GM21737 (cell line): Measurements from ENCODE around the gene ILF2.

ENCODE experiments used
- ATAC-seq: cut with Tn5 transposase; IDR thresholded peaks from one replicate; pipeline ENCODE4 v1.9.1; 2021; ENCODE audit warnings: mild to moderate bottlenecking, moderate library complexity; ENCODE audit not compliant: unreplicated experiment

ILF2 gene

DNA sequence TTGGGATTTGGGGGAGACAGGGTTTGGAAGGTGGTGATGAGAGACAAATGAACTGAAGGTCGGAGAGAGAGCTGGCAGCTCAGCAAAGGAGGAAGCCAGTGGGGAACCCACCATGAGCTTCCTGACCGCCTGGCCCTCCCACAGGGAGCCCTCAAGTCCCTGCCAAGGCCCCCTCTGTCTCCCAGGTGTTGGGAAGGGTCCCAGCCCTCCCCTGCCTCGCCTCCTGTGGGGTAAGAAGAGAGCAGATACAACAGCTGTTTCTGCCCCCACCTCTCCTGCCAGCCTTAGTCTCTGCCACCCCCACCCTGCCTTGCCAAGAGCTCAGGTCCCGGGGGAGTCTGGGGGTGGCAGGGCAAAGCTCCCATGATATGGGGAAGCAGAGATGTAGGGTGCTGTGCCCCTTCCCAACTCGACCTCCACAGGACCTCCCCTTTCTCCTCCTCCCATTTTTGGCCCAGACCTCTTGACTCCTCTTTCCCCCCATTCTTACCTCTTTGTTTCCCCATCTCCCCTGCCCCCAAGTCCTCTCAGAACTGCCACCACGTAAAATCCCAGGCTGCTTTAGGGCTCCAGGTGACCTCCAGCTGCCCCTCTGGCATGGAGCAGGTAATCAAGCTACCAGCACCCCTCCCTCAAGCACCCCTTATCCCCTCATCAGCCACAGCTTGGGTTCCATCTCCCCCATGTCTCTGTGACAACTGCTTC, 42.0 kb downstream of the ILF2 start:
- ATAC-seq: no peak

DNA sequence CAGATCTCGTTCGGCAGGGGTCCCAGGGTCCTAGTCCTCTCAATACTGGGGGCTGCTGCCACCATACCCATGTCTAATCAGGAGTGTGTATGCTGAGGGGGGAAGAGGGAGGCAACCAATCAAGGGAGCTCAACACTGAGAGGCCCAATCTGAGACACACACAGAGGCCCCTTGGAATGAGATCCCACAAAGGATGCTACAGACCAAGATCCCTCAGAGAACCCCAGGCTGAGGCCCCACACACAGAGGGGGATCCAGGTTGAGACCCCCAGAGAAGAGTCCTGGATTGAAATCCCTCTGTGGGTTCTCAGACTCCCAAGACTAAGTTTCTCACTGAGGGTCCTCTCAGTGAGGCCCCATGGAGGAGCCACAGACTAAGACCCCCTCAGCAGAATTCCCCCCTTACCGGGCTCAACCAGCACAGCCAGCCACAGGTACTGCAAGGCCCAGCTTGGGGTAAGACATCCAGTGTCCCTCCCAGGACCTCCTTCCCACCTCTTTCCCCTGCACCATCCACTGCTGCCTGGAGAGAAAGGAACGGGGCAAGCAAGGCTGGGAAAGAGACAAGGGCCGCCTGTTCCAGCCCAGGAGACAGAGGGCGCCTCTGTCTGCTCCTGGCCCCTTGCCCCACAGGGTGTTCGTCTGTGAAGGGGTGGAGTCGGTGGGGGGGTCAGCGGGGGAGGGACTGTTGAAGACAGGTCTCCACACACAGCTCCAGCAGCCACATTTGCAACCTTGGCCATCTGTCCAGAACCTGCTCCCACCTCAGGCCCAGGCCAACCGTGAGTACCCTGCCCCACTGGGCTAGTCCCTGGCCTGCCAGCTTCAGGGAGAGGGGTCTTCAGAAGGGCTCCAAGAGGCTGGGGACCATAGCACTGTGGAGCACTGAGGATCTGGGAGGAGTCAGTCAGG, 42.8 kb downstream of the ILF2 start, which contains the start of gene S100A1:
TSS of gene S100A1 (plus strand) at position 720 of the 912 bp plus-strand sequence. CDS start 2,088 bp downstream, outside the sequence.
- ATAC-seq: no peak

DNA sequence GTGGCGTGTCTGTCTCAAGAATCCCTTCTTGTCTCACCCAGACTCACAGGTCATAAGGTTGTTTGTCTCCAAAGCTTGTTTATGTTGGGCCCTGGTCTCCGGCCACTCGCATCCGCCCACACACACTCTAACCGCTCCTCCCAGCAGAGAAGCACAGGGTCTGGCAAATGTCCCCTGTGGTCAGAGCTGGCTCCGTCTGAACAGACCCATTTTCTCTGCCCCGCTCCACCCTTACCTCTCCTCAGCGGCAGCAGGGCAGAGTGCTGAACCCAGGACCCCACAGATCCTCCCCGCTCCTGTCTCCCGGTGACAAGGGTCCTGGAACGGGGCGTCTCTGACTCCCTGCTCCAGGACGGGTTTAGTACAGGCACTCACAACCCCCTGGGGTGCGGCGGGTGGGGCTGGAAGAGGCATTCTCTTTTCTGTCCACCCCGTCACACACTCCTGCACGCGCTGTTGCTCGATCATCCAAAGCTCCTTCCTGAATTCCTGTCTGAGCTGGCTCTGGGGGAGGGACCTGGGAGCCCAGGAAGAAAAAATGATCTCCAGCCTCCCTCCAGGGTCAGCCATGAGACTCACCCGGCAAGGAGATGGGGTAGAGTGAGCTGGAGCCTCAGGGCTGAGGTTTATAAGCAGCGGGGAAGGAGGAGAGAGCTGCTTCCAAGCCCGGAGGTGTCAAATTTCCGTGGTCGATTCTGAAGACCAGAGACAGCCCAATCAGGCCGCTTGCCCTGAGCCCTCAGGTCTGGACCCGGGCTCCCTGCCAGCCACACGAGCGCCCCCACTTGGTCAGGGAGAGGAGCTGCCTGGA, 43.7 kb downstream of the ILF2 start, which contains the start of gene S100A13:
TSS of gene S100A13 (minus strand) at position 602 of the 811 bp plus-strand sequence. CDS start 1,033 bp downstream, outside the sequence.
- ATAC-seq: no peak

DNA sequence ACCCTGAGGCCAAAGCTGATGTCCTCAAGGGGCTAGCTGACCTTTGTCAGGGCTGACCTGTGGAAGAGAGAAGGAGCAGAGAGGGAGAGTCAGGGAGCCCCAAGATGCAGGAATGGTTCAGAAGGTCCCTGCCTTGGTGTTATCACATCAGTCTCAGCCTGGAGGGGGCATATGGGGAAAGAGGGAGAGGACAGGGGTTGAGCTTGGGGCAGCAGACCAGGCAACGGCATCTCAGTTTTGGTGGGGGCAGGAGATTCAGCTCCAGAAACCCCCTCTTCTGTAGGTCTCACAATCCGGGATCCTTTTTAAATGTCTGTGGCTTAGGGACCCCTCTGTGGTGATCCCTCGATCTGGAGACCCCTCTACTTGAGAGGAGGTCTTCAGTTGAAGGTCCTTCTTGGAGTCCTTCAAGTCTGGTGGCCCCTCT, 44.3 kb downstream of the ILF2 start:
- no peak for ATAC-seq

DNA sequence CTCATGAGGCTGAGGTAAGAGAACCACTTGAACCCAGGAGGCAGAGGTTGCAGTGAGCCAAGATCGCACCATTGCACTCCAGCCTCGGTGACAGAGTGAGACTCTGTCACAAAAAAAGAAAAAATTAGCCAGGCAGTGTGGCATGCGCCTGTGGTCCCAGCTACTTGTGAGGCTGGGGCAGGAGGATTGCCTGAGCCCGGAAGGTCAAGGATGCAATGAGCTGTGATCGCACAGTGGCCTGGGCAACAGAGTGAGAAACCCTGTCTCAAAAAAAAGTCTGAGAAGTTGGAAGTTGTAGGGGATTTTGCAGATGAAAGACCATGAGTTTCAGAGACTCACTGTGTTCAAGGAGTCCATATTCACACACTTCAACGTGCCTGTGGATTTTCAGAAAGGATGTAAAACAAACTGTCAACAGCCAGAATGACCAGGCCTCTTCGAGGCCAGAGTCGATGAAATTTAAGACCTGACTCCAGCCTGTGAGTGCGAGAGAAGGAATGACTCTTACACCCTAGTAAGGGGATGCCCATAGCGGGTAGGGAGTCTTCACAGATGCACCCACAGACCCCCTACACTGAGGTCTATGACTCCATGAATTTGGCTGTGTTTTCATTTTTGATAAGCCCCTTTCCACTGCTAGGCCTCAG, 45.7 kb downstream of the ILF2 start:
- no peak for ATAC-seq

DNA sequence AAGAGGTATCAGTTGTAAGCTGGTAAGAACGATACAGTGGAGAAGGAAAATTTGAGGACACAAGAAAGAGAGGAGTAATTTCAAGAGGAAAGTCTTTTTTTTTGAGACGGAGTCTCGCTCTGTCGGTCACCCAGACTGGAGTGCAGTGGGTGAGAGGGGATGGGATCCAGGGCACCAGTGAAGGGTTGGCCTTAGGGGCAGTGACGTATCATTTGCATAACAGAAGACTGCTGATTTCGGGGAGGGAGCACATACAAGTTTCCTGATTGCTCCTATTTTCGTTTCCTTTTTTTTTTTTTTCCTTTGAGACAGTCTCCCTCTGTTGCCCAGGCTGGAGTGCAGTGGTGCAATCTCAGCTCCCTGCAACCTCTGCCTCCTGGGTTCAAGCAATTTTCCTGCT, 47.7 kb downstream of the ILF2 start:
- ATAC-seq: no peak

DNA sequence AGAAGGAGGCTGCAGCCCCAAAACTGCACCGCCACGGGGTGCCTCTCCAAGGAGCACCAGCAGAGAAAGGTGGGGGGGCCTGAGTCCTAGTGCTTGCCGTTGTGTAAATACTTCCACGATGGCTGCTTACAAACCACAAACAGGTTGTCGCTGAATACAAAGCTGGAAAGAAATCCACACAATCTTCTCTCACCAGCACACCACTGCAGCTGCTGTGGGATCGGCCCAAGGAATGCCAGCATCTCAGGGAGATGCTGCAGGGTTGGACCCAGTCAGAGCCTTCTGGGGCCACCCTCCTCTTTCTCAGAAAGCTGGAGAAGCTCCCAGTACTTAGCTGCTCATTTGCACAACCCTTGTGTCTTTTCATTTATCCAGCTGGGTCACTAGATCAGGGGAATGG, 51.6 kb downstream of the ILF2 start:
- ATAC-seq: no peak

DNA sequence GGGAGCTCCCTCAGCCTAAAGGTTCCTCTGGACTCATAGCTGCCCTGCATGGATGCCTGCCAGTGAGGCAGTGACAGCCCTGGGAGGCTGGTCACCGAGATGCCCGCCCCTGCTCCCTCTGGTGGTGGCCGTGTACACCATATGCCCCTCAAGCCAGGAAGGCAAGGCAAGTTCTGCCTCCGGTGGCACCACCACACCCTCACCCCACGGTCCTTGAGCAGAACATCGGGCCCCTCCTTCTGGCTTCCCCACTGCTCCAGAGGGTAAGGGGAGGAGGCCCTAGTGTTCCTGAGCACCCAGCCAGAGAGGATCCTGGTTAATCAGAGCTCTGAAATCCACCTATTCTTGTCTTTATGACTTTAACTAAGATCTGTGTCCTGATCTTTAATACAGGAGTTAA, 53.1 kb downstream of the ILF2 start:
- no peak for ATAC-seq

DNA sequence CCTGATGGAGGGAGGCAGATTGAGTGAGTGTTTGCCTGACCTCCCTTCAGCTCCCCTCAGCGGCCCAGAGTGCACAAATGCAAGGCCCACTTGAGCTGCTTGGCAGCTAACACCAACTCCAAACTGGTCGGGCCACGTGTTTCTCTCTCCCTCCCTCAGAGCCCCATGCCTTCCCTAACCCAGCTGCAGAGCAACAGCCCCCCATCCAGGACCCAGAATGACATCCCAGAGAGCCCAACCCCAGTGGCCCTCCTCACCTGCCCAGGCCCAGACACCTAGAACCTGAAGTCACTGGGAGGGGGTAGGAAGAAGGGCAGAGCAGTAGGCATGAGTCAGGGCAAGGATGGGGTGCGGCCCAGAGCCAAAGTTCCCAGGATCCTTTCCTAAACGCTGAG, 53.9 kb downstream of the ILF2 start:
- ATAC-seq: no peak

DNA sequence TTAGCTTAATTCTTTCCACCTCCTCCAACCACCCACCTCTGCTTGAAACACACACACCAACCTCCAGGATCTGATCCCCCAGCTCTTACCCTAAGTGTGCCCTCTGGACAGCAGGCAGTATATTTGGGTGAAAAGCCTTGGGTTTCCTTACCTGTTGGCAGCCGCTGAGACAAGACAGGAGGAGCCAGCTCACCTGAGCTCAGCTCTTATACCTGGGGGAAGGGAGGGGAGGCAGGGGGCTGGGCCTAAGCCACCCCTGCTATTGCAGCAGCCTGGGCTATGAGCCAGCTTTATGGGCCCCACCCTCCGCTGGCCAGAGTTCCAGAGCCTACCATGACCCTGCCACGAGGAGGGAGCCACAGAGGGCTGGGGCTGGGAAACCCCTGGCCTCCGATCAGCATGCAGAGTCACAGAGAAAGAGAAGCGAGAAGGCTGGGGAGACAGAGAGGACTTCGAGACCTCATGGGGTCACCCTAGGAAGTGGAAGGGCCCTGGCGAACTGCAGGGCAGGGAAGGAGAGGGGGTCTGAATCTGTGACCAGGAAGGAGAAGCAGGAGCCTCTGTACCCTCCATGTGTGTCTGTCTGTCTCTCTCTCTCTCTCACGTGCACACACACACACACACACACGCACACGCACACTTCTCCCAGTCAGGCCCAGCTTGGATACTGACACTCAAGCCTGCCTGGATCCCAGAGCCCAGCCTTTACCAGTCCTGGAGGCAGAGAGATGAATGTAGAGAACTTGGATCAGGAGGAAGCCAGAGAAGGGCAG, 54.5 kb downstream of the ILF2 start, which contains the start of gene S100A14:
TSS of gene S100A14 (minus strand) at position 182 of the 773 bp plus-strand sequence. CDS start 467 bp downstream, outside the sequence.
- no peak for ATAC-seq

DNA sequence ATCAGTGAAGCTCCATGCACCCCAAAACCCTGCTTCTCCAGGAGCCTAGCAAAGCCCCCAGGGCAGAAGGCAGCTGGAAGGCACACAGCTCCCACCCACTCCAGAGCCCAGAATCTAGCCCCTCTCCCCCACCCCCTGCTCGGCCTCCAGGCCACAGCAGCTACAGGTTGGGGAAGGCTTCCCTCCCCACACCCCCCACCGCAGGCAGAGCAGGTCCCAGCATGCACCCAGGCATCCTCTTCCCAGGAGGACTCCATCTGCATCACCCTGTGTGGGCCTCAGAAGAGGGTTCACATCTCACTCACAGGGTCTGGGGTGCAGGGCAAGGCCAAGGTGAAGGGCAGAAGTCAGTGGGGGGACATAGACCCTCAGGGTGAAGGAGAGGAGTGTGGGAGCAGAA, 55.4 kb downstream of the ILF2 start:
- ATAC-seq: no peak

DNA sequence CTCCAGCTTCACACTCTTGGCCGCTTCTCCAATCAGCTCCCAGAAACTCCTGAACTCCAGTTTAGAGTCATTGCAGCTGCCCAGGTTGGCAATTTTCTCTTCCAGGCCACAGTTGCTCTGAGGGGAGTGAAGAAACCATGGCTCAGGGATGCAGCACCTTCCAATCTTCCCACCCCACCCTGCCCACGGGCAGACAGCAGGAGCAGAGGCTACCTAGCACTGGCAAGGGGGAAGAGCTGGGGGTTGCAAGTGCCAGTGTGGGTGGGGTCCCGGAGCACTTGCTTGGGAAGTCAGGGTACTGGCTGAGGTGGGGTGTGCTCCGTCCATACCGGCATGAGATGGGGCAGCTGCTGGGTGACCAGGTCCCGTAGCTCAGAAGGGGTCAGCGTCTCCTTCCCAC, 55.9 kb downstream of the ILF2 start:
- ATAC-seq: no peak

DNA sequence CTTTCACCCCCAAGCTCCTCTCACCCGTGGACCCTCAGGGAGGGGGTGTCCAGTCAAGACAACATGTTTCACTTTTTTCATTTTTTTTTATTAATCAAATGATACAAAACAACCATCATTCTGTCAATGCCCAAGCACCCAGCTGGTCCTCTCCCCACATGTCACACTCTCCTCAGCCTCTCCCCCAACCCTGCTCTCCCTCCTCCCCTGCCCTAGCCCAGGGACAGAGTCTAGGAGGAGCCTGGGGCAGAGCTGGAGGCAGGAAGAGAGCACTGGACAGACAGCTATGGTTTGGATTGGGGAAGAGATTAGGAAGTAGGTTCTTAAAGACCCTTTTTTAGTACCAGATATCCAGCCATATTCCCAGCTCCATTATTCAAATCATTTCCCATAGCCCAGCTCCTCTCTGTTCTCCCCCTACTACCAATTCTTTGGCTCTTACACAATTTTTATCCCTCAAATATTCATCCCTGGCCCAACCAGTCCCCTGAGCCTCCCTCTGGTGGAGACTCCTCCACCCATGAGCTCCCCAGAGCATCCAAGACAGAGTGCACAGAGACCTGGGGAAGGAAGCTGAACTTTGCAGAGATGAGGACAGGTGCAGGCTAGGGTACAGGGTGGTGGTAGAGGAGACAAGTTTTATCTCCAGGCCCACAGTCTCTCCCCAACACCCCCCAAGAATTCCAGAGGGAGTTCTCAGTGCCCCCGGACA, 56.4 kb downstream of the ILF2 start:
- no peak for ATAC-seq

DNA sequence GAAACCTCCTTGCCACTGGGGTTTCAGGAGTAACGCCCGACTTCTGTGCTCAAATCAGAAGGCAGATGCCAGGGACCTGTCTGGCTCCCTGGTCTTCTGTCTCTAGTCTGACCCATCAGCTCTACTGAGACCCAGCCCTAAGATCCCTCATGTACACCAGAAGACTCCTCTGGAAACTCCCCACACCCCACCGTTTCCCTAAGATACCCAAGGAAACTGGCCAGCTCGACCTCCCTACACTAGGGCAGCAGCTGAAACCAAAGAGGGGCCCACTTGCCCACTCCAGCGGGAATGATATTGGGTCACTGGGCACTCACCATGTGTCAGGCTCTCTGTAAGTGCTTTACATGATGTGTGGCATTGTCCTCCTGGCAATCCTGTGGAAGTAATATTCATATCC, 57.4 kb downstream of the ILF2 start:
- no peak for ATAC-seq

DNA sequence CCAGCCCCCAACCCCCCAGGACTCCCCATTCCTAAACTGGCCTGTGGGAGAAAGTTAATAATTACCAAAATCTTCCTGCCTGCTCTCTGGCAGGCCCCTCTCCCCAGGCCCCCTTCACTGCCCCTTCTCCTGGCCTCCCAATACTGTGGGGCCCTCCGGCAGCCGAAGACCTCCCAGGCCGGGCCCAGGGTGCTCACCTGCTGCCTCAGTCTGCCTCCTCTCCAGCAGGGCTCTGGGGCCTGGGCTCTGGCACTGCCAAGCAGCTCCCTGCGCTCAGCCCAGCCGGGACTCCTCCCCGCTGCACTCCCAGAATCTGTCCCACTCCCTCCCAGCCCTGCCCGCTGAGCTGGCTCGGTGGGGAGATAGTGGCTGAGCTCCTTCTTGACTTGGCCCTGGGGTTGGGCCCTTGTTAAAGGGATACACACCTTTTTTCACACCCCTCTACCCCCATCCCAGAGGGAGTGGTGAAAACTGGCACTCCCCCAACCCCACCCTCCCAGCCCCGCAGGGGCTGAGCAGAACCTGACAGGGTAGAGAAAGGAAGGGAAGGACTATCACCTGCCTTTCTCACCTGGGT, 58.0 kb downstream of the ILF2 start, which contains the start of gene S100A16:
TSS of gene S100A16 (minus strand) at position 383 of the 577 bp plus-strand sequence. CDS start 4,986 bp downstream, outside the sequence.
- ATAC-seq: no peak

DNA sequence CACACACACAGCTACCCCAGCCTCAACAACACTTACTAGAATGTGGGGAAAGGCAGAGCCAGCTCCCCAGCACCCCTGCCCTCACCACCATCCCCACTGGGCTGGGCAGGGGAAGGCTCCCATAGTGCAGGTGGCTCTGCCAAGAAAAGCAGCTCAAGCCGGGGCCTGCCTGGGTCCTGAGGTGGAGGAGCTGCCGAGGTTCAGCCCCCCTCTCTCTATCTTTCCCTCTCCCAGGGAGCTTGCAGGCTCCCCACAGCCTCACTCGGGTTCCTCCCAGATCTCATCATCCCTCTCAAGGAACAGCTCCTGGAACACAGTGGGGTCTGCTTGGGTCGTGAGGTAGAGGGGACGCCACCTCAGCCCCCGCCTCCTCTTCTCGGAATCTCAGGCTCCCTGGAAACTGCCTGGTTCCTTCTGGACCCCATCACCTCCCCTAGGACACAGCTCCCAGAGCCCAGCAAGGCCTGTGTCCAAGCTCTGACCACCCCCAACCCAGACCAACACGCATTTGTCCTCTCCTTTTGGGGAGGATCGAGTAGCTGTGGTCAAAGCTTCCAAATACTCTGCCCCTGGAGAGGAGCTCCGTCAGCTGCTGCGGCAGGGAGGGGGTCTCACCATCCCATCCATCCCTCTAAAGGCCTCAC, 58.6 kb downstream of the ILF2 start:
- no peak for ATAC-seq
